Cardiac muscle cell (in vitro differentiated cells and primary cell): ENCODE data around the gene ARID1A. TPM values are rescaled to one million over a fixed set of nuclear protein-coding genes. Genes with fewer than 3 reads are reported as not detected.
"Not testable (repeated sequence)": the region's sequence is repeated elsewhere in the genome, so short reads cannot be mapped to it uniquely, and the experiment has no call there.

Source experiments
- DNase-seq, 2 donors: peaks; one replicate each; pipeline versions ENCODE4 v3.0.0 to v3.0.0-alpha.2; 2010 to 2017; ENCODE audit warnings: low read depth in 1 of 2, low spot score in 1 of 2
- H3K27ac ChIP-seq: fragments of 200-600 bp; sonication (generic); 2 replicates; pipeline ENCODE4 v1.5.1; 2016
- H3K27me3 ChIP-seq: fragments of 200-600 bp; sonication (generic); 2 replicates; pipeline ENCODE4 v1.6.0; 2016; ENCODE audit warnings: control low read depth
- H3K36me3 ChIP-seq: fragments of 200-600 bp; sonication (generic); 2 replicates; pipeline ENCODE4 v1.5.1; 2016; ENCODE audit warnings: control low read depth
- H3K4me1 ChIP-seq: fragments of 200-600 bp; sonication (generic); 2 replicates; pipeline ENCODE4 v1.8.1; 2017; ENCODE audit warnings: low read depth, mild to moderate bottlenecking, mixed run types
- H3K4me3 ChIP-seq: fragments of 200-600 bp; sonication (generic); 2 replicates; pipeline ENCODE4 v1.5.1; 2016; ENCODE audit warnings: mild to moderate bottlenecking
- H3K9me3 ChIP-seq: fragments of 200-600 bp; sonication (generic); 2 replicates; pipeline ENCODE4 v1.5.1; 2017; ENCODE audit warnings: low read depth, mild to moderate bottlenecking, control low read depth
- polyA plus RNA-seq: library from polyadenylated mRNA; unstranded; fragments of >200 nt; fragmentation: Nextera tagmentation; extraction: Ambion mirVana; gene quantifications from 2 replicates; pipeline ENCODE4 v1.2.1, GENCODE V29; 2016
- total RNA-seq: library from RNA; depleted of rRNA; stranded (reverse); fragments of >200 nt; gene quantifications from 2 replicates; pipeline ENCODE4 v1.2.3, GENCODE V29; 2016
- TF ChIP-seq, protein P1 (sequence below): IDR thresholded peaks from 2 replicates; pipeline ENCODE4 v1.5.1; 2012; ENCODE audit warnings: low read depth, mild to moderate bottlenecking, low read length

The ARID1A gene
- total and polyA plus RNA-seq, 2 experiments from 2014 or later = 28.5 to 93.3 TPM

DNA sequence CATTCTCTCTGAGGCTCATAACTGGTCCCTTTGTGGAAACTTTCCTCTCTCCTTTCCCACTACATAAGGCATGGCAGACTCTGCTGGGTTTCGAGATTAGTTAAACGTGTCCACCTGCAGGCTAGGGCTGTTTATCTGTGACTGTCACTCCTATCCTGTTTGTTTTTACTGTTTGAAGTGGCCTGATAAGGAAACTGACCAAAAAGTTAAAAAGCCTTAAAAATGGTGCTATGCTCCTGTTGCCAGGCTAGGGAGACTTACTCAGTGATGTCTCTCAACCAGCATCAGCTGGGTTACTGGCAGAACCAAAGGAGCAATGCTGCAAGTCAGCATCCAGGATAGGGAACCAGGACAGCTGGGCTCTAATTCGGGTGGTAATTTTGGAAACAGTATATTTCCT is 95.8 kb downstream of the ARID1A start:
- Histone ChIP-seq H3K27me3 (no peaks in the 10 kb centered on the region), H3K4me3 (no peak overlapping the region), H3K4me1 (peaks cover 8% of the 10 kb centered on the region), H3K9me3 (no peaks in the 10 kb centered on the region), H3K27ac (no peak overlapping the region), H3K36me3 (no peaks in the 10 kb centered on the region)
- TF ChIP-seq, protein P1, sequence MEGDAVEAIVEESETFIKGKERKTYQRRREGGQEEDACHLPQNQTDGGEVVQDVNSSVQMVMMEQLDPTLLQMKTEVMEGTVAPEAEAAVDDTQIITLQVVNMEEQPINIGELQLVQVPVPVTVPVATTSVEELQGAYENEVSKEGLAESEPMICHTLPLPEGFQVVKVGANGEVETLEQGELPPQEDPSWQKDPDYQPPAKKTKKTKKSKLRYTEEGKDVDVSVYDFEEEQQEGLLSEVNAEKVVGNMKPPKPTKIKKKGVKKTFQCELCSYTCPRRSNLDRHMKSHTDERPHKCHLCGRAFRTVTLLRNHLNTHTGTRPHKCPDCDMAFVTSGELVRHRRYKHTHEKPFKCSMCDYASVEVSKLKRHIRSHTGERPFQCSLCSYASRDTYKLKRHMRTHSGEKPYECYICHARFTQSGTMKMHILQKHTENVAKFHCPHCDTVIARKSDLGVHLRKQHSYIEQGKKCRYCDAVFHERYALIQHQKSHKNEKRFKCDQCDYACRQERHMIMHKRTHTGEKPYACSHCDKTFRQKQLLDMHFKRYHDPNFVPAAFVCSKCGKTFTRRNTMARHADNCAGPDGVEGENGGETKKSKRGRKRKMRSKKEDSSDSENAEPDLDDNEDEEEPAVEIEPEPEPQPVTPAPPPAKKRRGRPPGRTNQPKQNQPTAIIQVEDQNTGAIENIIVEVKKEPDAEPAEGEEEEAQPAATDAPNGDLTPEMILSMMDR = no peak
- no peak for DNase-seq

DNA sequence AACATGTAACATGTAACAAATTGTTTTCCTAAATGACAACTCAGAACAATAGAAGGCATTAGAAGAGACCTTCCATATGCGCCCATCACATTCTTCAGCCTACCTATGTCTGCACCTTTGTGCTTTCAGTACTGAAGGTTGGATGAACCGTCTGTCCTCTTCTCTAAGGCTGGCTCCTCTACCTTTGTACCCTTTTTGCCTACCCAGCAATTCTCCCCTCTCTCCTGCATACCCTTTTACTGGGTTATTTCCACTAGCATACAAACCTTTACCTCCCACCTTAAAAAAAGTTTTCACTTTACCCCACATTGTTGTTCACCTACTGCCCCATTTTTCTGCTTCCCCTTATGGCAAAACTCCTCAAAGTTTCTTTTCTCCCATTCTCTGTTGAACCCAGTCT is 97.1 kb downstream of the ARID1A start:
- no peak overlapping the region for H3K4me3 ChIP-seq
- no peaks in the 10 kb centered on the region for H3K9me3 ChIP-seq
- H3K4me1 ChIP-seq = no peaks in the 10 kb centered on the region
- TF ChIP-seq, protein P1 = no peak
- DNase-seq = no peak
- no peak overlapping the region for H3K27ac ChIP-seq
- H3K36me3 ChIP-seq = peaks cover 2% of the 10 kb centered on the region
- no peaks in the 10 kb centered on the region for H3K27me3 ChIP-seq

DNA sequence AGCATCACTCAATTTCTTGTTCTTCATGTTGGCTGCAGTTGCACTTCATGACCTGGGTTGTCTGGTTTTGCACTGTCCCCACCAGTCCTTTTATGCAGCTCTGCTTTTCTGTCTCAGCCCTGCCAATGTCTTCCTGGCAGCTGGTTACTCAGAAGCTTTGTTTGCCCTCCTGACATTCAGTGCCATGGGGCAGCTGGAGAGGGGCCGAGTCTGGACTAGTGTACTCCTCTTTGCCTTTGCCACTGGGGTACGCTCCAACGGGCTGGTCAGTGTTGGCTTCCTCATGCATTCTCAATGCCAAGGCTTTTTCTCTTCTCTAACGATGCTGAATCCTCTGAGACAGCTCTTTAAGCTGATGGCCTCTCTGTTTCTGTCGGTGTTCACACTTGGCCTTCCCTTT is 98.6 kb downstream of the ARID1A start:
- DNase-seq = no peak
- H3K27ac ChIP-seq = no peak overlapping the region
- peaks cover 2% of the 10 kb centered on the region for H3K36me3 ChIP-seq
- no peaks in the 10 kb centered on the region for H3K4me1 ChIP-seq
- TF ChIP-seq, protein P1 = no peak
- H3K4me3 ChIP-seq = no peak overlapping the region
- no peaks in the 10 kb centered on the region for H3K9me3 ChIP-seq
- no peaks in the 10 kb centered on the region for H3K27me3 ChIP-seq

DNA sequence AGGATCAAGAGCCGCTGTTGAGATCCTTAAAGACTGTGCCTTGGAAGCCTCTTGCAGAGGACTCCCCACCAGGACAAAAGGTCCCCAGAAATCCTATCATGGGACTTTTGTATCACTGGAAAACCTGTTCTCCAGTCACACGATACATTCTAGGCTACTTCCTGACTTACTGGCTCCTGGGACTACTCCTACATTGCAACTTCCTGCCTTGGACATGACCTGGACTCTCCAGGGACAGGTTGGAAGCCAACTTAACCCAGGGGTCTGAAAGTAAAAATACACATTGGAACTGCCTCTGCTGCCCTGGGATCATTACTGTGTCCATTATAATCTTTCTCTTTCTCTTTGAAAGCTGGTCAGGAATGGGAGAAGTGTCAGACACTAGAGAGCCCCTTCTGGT is 101.8 kb downstream of the ARID1A start:
- Histone ChIP-seq H3K27ac (no peak overlapping the region), H3K27me3 (no peaks in the 10 kb centered on the region), H3K9me3 (no peaks in the 10 kb centered on the region), H3K4me3 (no peak overlapping the region), H3K36me3 (peaks cover 2% of the 10 kb centered on the region), H3K4me1 (no peaks in the 10 kb centered on the region)
- TF ChIP-seq, protein P1 = no peak
- DNase-seq = no peak

DNA sequence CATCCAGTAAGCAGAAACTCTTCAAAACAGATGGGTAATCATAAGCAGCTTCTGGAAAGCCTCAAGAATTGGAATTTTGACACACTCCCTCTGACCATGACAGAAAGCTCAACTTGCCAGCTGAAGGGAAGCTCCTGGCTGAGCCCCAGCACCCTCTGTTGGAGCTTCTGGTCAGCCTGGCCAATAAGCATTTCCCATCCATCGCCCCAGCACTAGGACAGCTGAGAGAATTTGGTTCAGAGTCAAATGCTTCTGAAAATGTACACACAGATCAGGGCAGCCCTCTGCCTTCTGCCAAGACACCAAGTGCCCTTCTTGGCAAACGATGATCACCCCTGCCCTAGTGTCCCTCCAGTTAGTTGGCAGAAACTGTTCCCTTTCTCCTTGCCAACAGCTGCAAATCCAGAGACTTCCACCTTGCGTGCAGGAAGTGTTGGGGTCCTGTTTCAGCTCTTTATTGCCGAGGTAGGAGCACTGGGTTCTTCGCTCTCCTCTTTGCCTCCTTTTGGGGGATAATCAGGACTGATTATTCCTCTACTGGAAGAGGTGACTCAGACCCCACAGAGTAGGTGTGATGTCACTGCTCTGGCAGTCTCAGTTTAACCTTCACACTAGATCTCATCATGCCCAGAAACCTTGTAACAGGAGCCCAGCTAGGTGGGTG is 103.8 kb downstream of the ARID1A start:
- peak in 1 of 2 donors; percentile 94 for DNase-seq
- TF ChIP-seq, protein P1 = no peak
- Histone ChIP-seq H3K4me3 (no peak overlapping the region), H3K4me1 (no peaks in the 10 kb centered on the region), H3K27ac (no peak overlapping the region), H3K27me3 (no peaks in the 10 kb centered on the region), H3K9me3 (no peaks in the 10 kb centered on the region), H3K36me3 (peaks cover 2% of the 10 kb centered on the region)

DNA sequence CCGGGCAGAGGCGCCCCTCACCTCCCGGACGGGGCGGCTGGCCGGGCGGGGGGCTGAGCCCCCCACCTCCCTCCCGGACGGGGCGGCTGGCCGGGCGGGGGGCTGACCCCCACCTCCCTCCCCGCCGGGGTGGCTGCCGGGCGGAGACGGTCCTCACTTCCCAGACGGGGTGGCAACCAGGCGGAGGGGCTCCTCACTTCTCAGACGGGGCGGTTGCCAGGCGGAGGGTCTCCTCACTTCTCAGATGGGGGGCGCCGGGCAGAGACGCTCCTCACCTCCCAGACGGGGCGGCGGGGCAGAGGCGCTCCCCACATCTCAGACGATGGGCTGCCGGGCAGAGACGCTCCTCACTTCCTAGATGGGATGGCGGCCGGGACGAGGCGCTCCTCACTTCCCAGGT is 108.1 kb downstream of the ARID1A start:
- H3K36me3 ChIP-seq, H3K4me3 ChIP-seq, H3K27ac ChIP-seq, DNase-seq, H3K27me3 ChIP-seq, H3K9me3 ChIP-seq, H3K4me1 ChIP-seq: not testable (repeated sequence)
